Parathyroid adenoma (tissue), 2 donors: ENCODE results near the gene ALDH1L2.

Experiments
- H2AFZ ChIP-seq: fragments of 300-600 bp; sonication (generic); one replicate; pipeline ENCODE4 v1.7.0; 2017; ENCODE audit warnings: antibody characterized with exemption, mild to moderate bottlenecking
- H3K27ac ChIP-seq: fragments of 300-600 bp; sonication (generic); one replicate; pipeline ENCODE4 v1.7.0; 2017
- H3K27me3 ChIP-seq: fragments of 300-600 bp; sonication (generic); one replicate; pipeline ENCODE4 v1.7.0; 2017; ENCODE audit warnings: low read length; ENCODE audit not compliant: control insufficient read depth, insufficient read depth
- H3K36me3 ChIP-seq: fragments of 300-600 bp; sonication (generic); one replicate; pipeline ENCODE4 v1.7.0; 2017; ENCODE audit warnings: low read length; ENCODE audit not compliant: control insufficient read depth, insufficient read depth
- H3K4me1 ChIP-seq: fragments of 300-600 bp; sonication (generic); one replicate; pipeline ENCODE4 v1.7.0; 2017; ENCODE audit warnings: control low read depth
- H3K4me2 ChIP-seq: fragments of 300-600 bp; sonication (generic); one replicate; pipeline ENCODE4 v1.7.0; 2017; ENCODE audit warnings: low read length
- H3K4me3 ChIP-seq: fragments of 300-600 bp; sonication (generic); one replicate; pipeline ENCODE4 v1.7.0; 2017; ENCODE audit warnings: low read depth, low read length
- H3K79me2 ChIP-seq: fragments of 300-600 bp; sonication (generic); one replicate; pipeline ENCODE4 v1.7.0; 2017; ENCODE audit warnings: control low read depth
- H3K9ac ChIP-seq: fragments of 300-600 bp; sonication (generic); one replicate; pipeline ENCODE4 v1.7.0; 2017; ENCODE audit warnings: mild to moderate bottlenecking
- H3K9me3 ChIP-seq: fragments of 300-600 bp; sonication (generic); one replicate; pipeline ENCODE4 v1.7.0; 2017; ENCODE audit warnings: low read length; ENCODE audit not compliant: control insufficient read depth
- CTCF ChIP-seq: fragments of 300-600 bp; sonication (generic); IDR thresholded peaks from one replicate; pipeline ENCODE4 v1.7.0; 2017; ENCODE audit warnings: antibody characterized with exemption, mild to moderate bottlenecking
- donor health status: primary hyperparathyroidism.

The ALDH1L2 gene

DNA sequence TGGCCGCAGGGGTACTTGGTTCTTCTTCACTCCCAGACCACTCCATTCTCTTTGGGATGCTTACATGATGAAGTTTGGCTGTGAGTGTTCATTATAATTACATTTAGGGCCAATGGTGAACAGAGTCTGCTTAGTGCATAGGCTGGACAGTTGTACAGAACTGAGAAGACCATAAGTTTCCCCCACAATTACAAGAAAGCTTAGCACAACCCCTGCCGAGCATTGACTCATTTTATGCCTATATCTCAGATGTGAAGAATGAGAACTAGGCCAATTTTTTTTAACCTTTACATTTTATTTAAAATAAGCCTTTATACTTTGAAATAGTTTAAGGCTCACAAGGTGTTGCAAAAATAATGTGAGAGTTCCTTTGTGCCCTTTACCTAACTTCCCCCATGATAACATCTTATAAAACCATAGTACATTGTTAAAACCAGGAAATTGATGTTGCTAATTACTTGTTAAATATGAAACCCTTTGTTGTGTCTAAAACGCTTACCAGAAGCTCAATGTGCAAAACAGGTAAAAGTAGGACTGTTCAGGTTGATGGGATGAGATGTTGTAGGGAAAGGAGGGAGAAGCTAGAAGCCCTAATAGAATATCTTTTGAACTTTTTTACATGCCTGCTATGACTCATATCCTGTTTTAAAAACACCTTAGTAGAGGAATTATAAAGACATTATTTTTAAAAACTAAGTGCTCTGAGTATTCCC lies 47.2 kb downstream of the ALDH1L2 start:
- Histone ChIP-seq H3K27me3 (no peaks in the 10 kb centered on the region), H3K4me3 (no peak overlapping the region), H3K4me2 (no peak overlapping the region), H3K79me2 (no peaks in the 10 kb centered on the region), H3K9me3 (no peaks in the 10 kb centered on the region), H3K27ac (no peak overlapping the region), H3K9ac (no peak overlapping the region), H3K36me3 (no peaks in the 10 kb centered on the region), H2AFZ (no peak overlapping the region), H3K4me1 (no peaks in the 10 kb centered on the region)
- TF ChIP-seq CTCF = no peak

DNA sequence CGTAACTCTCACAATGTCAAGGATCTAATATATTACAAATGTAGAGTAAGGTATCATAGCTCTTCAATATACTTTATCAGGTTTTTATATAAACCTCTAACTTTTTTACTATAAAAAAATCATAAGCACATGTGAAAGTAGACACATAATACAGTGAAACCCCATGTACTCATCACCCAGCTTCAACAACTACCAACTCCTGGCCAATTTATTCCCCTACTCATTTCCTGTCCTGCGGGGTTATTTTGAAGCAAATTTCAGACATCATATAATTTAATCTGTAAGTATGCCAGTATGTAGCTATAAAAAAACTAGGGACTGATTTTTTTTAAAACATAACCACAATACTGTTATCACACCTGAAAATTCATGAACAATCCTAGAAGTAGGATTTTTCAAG lies 50.4 kb downstream of the ALDH1L2 start:
- Histone ChIP-seq H2AFZ (no peak overlapping the region), H3K27me3 (no peaks in the 10 kb centered on the region), H3K27ac (no peak overlapping the region), H3K79me2 (no peaks in the 10 kb centered on the region), H3K9me3 (no peaks in the 10 kb centered on the region), H3K4me3 (no peak overlapping the region), H3K36me3 (no peaks in the 10 kb centered on the region), H3K4me1 (no peaks in the 10 kb centered on the region), H3K4me2 (no peak overlapping the region), H3K9ac (no peak overlapping the region)
- TF ChIP-seq CTCF = no peak

DNA sequence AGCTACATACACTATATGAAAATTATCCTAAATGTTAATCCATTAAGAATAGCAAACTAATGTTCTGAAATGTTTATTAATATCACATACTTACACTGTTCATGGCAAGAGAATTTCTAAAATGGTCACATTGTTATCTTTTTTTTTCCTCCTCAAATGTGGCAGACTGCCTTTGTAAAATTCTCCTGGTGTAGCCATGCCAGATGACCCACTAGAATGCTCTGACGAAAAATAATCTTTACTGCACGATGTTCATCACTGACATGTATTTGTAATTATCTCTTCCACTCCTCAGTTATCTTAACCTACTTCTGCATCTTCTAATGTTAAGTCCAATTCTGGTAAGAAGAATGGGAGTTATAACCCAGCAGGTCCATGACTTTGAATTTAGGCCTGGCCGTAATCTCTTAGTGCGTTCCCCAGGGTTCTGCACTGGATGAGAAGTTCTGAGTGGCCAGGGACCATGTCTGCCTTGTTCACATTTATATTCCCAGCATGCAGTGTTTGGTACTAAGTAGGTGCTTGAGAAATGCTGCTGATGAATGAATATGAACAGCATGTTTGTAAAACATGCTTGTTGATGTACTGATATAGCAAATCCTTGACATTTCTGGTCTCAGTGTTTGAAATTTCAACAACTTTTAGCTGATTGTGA lies 51.4 kb downstream of the ALDH1L2 start:
- Histone ChIP-seq H3K4me2 (no peak overlapping the region), H3K4me1 (no peaks in the 10 kb centered on the region), H3K27me3 (no peaks in the 10 kb centered on the region), H3K9ac (no peak overlapping the region), H3K79me2 (no peaks in the 10 kb centered on the region), H3K4me3 (no peak overlapping the region), H3K9me3 (no peaks in the 10 kb centered on the region), H2AFZ (no peak overlapping the region), H3K36me3 (no peaks in the 10 kb centered on the region), H3K27ac (no peak overlapping the region)
- no peak for TF ChIP-seq CTCF

GRCh38 chr12:105030820-105031807 lies 53.1 kb downstream of the ALDH1L2 start:
- Histone ChIP-seq H3K4me1 (no peaks in the 10 kb centered on the region), H3K27me3 (no peaks in the 10 kb centered on the region), H3K4me3 (no peak overlapping the region), H3K36me3 (no peaks in the 10 kb centered on the region), H3K9ac (no peak overlapping the region), H3K79me2 (no peaks in the 10 kb centered on the region), H3K27ac (no peak overlapping the region), H2AFZ (no peak overlapping the region), H3K9me3 (no peaks in the 10 kb centered on the region), H3K4me2 (no peak overlapping the region)
- TF ChIP-seq CTCF = no peak
